Osteoblast (primary cell): ENCODE data around the gene SLC37A1. TPM values are rescaled to one million over a fixed set of nuclear protein-coding genes. Genes with fewer than 3 reads are reported as not detected.

Source experiments
- DNase-seq: peaks from one replicate; pipeline ENCODE4 v3.0.0; 2011; ENCODE audit warnings: low spot score, mixed read lengths; ENCODE audit not compliant: insufficient read length; ENCODE audit errors: missing footprints
- H2AFZ ChIP-seq: 2 replicates; pipeline ENCODE4 v1.6.0; 2011; ENCODE audit warnings: mild to moderate bottlenecking, low read length
- H3K27ac ChIP-seq: 2 replicates; pipeline ENCODE4 v1.5.1; 2011; ENCODE audit warnings: mild to moderate bottlenecking, low read depth, low read length, moderate library complexity
- H3K27me3 ChIP-seq: 2 replicates; pipeline ENCODE4 v1.6.0; 2012; ENCODE audit warnings: mild to moderate bottlenecking, control low read depth, inconsistent platforms, low read length, moderate library complexity; ENCODE audit not compliant: insufficient read depth
- H3K36me3 ChIP-seq: 2 replicates; pipeline ENCODE4 v1.5.1; 2011; ENCODE audit warnings: mild to moderate bottlenecking, low read length, control low read depth, moderate library complexity; ENCODE audit not compliant: insufficient read depth
- H3K4me1 ChIP-seq: 2 replicates; pipeline ENCODE4 v1.5.1; 2011; ENCODE audit warnings: mild to moderate bottlenecking, low read length, control low read depth, moderate library complexity; ENCODE audit not compliant: insufficient read depth
- H3K4me2 ChIP-seq: 2 replicates; pipeline ENCODE4 v1.6.0; 2011; ENCODE audit warnings: mild to moderate bottlenecking, low read length; ENCODE audit not compliant: insufficient read depth
- H3K4me3 ChIP-seq: fragments of 200-600 bp; sonication (generic); 3 replicates; pipeline ENCODE4 v1.5.1; 2012; ENCODE audit warnings: mild to moderate bottlenecking, low read length, inconsistent platforms; ENCODE audit not compliant: insufficient read depth
- H3K79me2 ChIP-seq: 2 replicates; pipeline ENCODE4 v1.6.0; 2012; ENCODE audit warnings: mild to moderate bottlenecking, low read length, control low read depth, inconsistent platforms; ENCODE audit not compliant: insufficient read depth
- H3K9me3 ChIP-seq: 2 replicates; pipeline ENCODE4 v1.5.1; 2011; ENCODE audit warnings: low read depth, low read length, control low read depth
- H4K20me1 ChIP-seq: 2 replicates; pipeline ENCODE4 v1.6.0; 2012; ENCODE audit warnings: mild to moderate bottlenecking, low read length, control low read depth; ENCODE audit not compliant: insufficient read depth
- CTCF ChIP-seq: IDR thresholded peaks from 2 replicates; pipeline ENCODE4 v1.5.1; 2011; ENCODE audit warnings: mild to moderate bottlenecking, low read depth, low read length, moderate library complexity; ENCODE audit errors: extremely low read depth
- total RNA-seq: library from RNA; depleted of rRNA; stranded (reverse); fragments of >200 nt; gene quantifications from 2 replicates; pipeline ENCODE4 v1.2.3, GENCODE V29; 2012

The SLC37A1 gene
- total RNA-seq, 1 donor = 6.9 TPM

- Histone ChIP-seq H3K4me2 (no peak overlapping the region), H3K27me3 (peaks cover 7% of the 10 kb centered on the region), H3K4me3 (no peak overlapping the region), H3K79me2 (no peaks in the 10 kb centered on the region), H3K4me1 (peaks cover 4% of the 10 kb centered on the region), H3K27ac (no peak overlapping the region), H4K20me1 (no peaks in the 10 kb centered on the region), H3K9me3 (no peaks in the 10 kb centered on the region), H2AFZ (no peak overlapping the region), H3K36me3 (no peaks in the 10 kb centered on the region)
- TF ChIP-seq CTCF = no peak
- no peak for DNase-seq
Observed at GRCh38 chr21:42471206-42471605, 42.4 kb upstream of the SLC37A1 start.

GRCh38 chr21:42471716-42472330, 41.8 kb upstream of the SLC37A1 start:
- Histone ChIP-seq H3K9me3 (no peaks in the 10 kb centered on the region), H3K36me3 (no peaks in the 10 kb centered on the region), H3K27me3 (peaks cover 7% of the 10 kb centered on the region), H3K4me3 (no peak overlapping the region), H2AFZ (no peak overlapping the region), H3K4me2 (no peak overlapping the region), H3K27ac (no peak overlapping the region), H3K79me2 (no peaks in the 10 kb centered on the region), H3K4me1 (peaks cover 4% of the 10 kb centered on the region), H4K20me1 (no peaks in the 10 kb centered on the region)
- TF ChIP-seq CTCF = no peak
- DNase-seq = no peak

GRCh38 chr21:42472521-42472920, 41.1 kb upstream of the SLC37A1 start:
- peaks cover 7% of the 10 kb centered on the region for H3K27me3 ChIP-seq

GRCh38 chr21:42473498-42474042, 40.1 kb upstream of the SLC37A1 start:
- H3K9me3 ChIP-seq = no peaks in the 10 kb centered on the region
- H3K4me2 ChIP-seq = no peak overlapping the region
- peaks cover 6% of the 10 kb centered on the region for H3K27me3 ChIP-seq
- no peak for TF ChIP-seq CTCF
- H3K4me1 ChIP-seq = peaks cover 4% of the 10 kb centered on the region
- no peaks in the 10 kb centered on the region for H3K36me3 ChIP-seq
- no peak overlapping the region for H2AFZ ChIP-seq
- H4K20me1 ChIP-seq = no peaks in the 10 kb centered on the region
- H3K79me2 ChIP-seq = no peaks in the 10 kb centered on the region
- no peak overlapping the region for H3K4me3 ChIP-seq
- no peak overlapping the region for H3K27ac ChIP-seq
- no peak for DNase-seq

More at GRCh38 chr21:42472521-42472920, 41.1 kb upstream of the SLC37A1 start:
- H3K27ac ChIP-seq = no peak overlapping the region
- H2AFZ ChIP-seq = no peak overlapping the region
- H3K79me2 ChIP-seq = no peaks in the 10 kb centered on the region
- no peaks in the 10 kb centered on the region for H3K9me3 ChIP-seq
- H3K4me2 ChIP-seq = no peak overlapping the region
- H4K20me1 ChIP-seq = no peaks in the 10 kb centered on the region
- no peak for TF ChIP-seq CTCF
- no peak overlapping the region for H3K4me3 ChIP-seq
- no peak for DNase-seq
- H3K36me3 ChIP-seq = no peaks in the 10 kb centered on the region
- peaks cover 4% of the 10 kb centered on the region for H3K4me1 ChIP-seq
